ENCODE measurements around the gene ERCC6. TPM values are rescaled to one million over a fixed set of nuclear protein-coding genes. Genes with fewer than 3 reads are reported as not detected.

Gene ERCC6
- polyA plus RNA-seq, 1 donor from 2014 or later = 13.9 TPM

DNA sequence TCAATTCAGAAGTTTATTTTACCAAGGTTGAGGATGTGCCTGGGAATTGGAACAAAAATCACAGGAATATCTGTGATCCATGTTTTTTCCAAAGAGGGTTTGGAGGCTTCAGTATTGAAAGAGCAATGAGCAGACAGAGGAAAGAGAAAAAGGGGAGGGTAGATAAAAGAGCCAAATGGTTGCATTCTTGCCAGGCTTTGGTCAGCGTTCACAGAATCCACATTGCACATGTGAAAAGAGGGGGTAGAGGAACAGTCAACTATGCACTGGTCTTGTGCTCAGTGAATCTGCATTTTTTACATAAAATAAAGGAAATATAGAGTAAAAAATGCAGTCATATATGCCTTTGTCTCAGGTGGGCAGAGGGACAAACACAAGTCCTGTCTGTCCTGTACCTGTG, 20.6 kb upstream of the ERCC6 start:
- no peaks in the 10 kb centered on the region for H3K9me2 ChIP-seq (ENCODE audit: insufficient read depth, low read length)
- H3K9ac ChIP-seq (ENCODE audit: low read length) = no peak overlapping the region
- no peak overlapping the region for H3K27ac ChIP-seq (ENCODE audit: low read length)
- no peak overlapping the region for H3K4me3 ChIP-seq (ENCODE audit: low read length)
- no peaks in the 10 kb centered on the region for H3K27me3 ChIP-seq (ENCODE audit: insufficient read depth, low read depth, low read length)
- H4K20me1 ChIP-seq (ENCODE audit: insufficient read depth) = no peaks in the 10 kb centered on the region
- H3F3A ChIP-seq (ENCODE audit: insufficient read depth, low read length, poor library complexity, severe bottlenecking) = no peaks in the 10 kb centered on the region
- TF ChIP-seq, protein P1, sequence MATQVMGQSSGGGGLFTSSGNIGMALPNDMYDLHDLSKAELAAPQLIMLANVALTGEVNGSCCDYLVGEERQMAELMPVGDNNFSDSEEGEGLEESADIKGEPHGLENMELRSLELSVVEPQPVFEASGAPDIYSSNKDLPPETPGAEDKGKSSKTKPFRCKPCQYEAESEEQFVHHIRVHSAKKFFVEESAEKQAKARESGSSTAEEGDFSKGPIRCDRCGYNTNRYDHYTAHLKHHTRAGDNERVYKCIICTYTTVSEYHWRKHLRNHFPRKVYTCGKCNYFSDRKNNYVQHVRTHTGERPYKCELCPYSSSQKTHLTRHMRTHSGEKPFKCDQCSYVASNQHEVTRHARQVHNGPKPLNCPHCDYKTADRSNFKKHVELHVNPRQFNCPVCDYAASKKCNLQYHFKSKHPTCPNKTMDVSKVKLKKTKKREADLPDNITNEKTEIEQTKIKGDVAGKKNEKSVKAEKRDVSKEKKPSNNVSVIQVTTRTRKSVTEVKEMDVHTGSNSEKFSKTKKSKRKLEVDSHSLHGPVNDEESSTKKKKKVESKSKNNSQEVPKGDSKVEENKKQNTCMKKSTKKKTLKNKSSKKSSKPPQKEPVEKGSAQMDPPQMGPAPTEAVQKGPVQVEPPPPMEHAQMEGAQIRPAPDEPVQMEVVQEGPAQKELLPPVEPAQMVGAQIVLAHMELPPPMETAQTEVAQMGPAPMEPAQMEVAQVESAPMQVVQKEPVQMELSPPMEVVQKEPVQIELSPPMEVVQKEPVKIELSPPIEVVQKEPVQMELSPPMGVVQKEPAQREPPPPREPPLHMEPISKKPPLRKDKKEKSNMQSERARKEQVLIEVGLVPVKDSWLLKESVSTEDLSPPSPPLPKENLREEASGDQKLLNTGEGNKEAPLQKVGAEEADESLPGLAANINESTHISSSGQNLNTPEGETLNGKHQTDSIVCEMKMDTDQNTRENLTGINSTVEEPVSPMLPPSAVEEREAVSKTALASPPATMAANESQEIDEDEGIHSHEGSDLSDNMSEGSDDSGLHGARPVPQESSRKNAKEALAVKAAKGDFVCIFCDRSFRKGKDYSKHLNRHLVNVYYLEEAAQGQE (IDR thresholded peaks at IDR 0.05; ENCODE audit: borderline replicate concordance) = no peak
- TF ChIP-seq EZH2 (IDR thresholded peaks at IDR 0.05; ENCODE audit: borderline replicate concordance, insufficient read depth, low read length, poor library complexity, severe bottlenecking) (no peak), SMC3 (conservative IDR thresholded peaks at IDR 0.05; ENCODE audit: poor library complexity) (no peak), EP300 (conservative IDR thresholded peaks at IDR 0.05; ENCODE audit: poor library complexity, severe bottlenecking) (no peak), POLR2AphosphoS5 (IDR thresholded peaks at IDR 0.05) (no peak), MXI1 (conservative IDR thresholded peaks at IDR 0.05; ENCODE audit: poor library complexity, severe bottlenecking) (no peak), RAD21 (conservative IDR thresholded peaks at IDR 0.05) (no peak), TAF1 (IDR thresholded peaks at IDR 0.05; ENCODE audit: low read depth) (no peak)
- TF ChIP-seq, protein P2, sequence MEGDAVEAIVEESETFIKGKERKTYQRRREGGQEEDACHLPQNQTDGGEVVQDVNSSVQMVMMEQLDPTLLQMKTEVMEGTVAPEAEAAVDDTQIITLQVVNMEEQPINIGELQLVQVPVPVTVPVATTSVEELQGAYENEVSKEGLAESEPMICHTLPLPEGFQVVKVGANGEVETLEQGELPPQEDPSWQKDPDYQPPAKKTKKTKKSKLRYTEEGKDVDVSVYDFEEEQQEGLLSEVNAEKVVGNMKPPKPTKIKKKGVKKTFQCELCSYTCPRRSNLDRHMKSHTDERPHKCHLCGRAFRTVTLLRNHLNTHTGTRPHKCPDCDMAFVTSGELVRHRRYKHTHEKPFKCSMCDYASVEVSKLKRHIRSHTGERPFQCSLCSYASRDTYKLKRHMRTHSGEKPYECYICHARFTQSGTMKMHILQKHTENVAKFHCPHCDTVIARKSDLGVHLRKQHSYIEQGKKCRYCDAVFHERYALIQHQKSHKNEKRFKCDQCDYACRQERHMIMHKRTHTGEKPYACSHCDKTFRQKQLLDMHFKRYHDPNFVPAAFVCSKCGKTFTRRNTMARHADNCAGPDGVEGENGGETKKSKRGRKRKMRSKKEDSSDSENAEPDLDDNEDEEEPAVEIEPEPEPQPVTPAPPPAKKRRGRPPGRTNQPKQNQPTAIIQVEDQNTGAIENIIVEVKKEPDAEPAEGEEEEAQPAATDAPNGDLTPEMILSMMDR (IDR thresholded peaks at IDR 0.05; ENCODE audit: poor library complexity, severe bottlenecking) = no peak
- H3K79me2 ChIP-seq (replicated peaks; ENCODE audit: insufficient read depth, low read length) = no peaks in the 10 kb centered on the region
- no peak overlapping the region for H2AFZ ChIP-seq (ENCODE audit: low read depth, low read length)
- H3K36me3 ChIP-seq (ENCODE audit: insufficient read depth, low read length) = no peaks in the 10 kb centered on the region
- H3K4me2 ChIP-seq (ENCODE audit: low read length) = no peak overlapping the region
- no peaks in the 10 kb centered on the region for H3K9me3 ChIP-seq (ENCODE audit: low read length)

DNA sequence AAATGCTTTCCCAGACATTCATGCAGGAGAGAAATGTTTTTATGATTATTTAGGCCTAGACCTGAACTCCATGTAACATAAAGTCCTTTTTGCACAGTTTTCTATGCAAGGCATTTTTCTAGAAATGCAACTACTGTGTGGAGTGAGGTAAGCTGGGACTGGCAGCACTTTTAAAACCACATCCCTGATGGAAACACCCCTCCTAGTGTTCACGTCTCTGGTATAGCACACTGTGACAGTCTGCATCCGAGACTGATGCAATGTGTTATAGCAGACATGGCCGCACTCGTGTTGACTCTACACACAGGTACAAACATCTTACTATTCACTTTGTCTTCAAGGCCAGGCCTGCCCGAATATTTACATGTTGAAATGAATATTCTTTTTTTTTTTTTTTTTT, 19.3 kb upstream of the ERCC6 start:
- Histone ChIP-seq H3K79me2 (replicated peaks; ENCODE audit: insufficient read depth, low read length) (no peaks in the 10 kb centered on the region), H4K20me1 (ENCODE audit: insufficient read depth) (no peaks in the 10 kb centered on the region), H3K36me3 (ENCODE audit: insufficient read depth, low read length) (no peaks in the 10 kb centered on the region), H3K4me2 (ENCODE audit: low read length) (no peak overlapping the region), H3K4me3 (ENCODE audit: low read length) (no peak overlapping the region), H2AFZ (ENCODE audit: low read depth, low read length) (no peak overlapping the region), H3K9ac (ENCODE audit: low read length) (no peak overlapping the region), H3K27me3 (ENCODE audit: insufficient read depth, low read depth, low read length) (no peaks in the 10 kb centered on the region), H3K9me3 (ENCODE audit: low read length) (no peaks in the 10 kb centered on the region), H3K9me2 (ENCODE audit: insufficient read depth, low read length) (no peaks in the 10 kb centered on the region), H3F3A (ENCODE audit: insufficient read depth, low read length, poor library complexity, severe bottlenecking) (no peaks in the 10 kb centered on the region), H3K27ac (ENCODE audit: low read length) (no peak overlapping the region)
- TF ChIP-seq EZH2 (IDR thresholded peaks at IDR 0.05; ENCODE audit: borderline replicate concordance, insufficient read depth, low read length, poor library complexity, severe bottlenecking) = no peak
- no peak for TF ChIP-seq TAF1 (IDR thresholded peaks at IDR 0.05; ENCODE audit: low read depth)
- no peak for TF ChIP-seq MXI1 (conservative IDR thresholded peaks at IDR 0.05; ENCODE audit: poor library complexity, severe bottlenecking)
- no peak for TF ChIP-seq RAD21 (conservative IDR thresholded peaks at IDR 0.05)
- TF ChIP-seq POLR2AphosphoS5 (IDR thresholded peaks at IDR 0.05) = no peak
- TF ChIP-seq, protein P2 (IDR thresholded peaks at IDR 0.05; ENCODE audit: poor library complexity, severe bottlenecking) = no peak
